GM21423 (cell line): ENCODE data around the gene PLEKHA6.

Source experiments
- ATAC-seq: cut with Tn5 transposase; IDR thresholded peaks from one replicate; pipeline ENCODE4 v1.9.1; 2021; ENCODE audit warnings: mild to moderate bottlenecking, moderate library complexity; ENCODE audit not compliant: unreplicated experiment

PLEKHA6 gene

DNA sequence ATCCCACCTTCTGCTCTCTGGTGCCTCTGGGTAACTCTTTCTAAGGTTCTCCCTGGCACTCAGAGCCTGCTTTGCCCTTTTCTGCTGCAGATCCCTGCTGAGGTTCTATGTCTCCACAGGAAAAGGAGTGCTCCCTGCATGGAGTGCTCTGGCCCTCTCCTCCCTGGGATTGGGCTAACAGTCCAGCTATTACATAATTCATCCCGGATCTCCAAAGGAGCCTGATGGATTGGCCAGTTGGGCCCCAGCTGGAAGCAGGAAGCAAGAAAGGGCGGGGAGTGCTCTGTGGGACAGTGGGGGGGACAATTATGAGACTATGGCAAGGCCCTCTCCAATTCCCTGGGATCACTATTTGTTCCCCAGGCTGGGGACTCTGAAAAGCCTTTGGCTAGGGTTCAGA lies 94.1 kb downstream of the PLEKHA6 start:
- ATAC-seq, result no peak

- no peak for ATAC-seq
Measured at GRCh38 chr1:204264805-204265204, 94.9 kb downstream of the PLEKHA6 start.

DNA sequence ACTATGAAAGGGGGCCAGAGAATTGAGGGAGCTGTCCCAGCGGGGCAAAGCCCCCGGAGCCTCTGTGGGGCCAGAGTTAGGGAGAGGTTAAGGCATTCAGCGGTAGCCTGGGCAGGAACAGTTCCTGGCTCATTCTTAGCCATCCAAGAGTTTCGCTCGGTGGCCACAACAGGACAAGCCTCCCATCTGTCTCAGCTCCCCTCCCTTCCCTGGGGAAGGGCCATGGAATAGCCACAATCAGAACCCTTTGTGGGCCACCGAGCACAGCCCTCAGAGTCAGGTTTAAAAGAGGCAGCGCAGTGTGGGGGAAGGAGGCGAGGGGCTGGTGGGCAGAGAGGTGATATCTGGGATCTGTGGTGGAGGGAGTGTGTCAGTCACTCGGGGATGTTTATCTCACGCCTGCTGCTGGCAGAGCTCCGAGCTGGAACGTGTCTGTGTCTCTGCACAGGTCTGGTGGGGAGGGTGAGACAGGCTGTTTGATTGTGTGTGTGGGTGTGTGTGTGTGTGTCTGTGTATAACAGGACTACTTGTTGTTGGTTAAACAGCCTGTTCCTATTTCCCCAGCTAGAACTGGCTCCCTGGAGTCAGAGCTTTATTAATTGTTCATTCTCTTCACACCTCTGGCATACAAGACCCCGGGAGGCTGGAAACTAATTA lies 96.3 kb downstream of the PLEKHA6 start:
- no peak for ATAC-seq

DNA sequence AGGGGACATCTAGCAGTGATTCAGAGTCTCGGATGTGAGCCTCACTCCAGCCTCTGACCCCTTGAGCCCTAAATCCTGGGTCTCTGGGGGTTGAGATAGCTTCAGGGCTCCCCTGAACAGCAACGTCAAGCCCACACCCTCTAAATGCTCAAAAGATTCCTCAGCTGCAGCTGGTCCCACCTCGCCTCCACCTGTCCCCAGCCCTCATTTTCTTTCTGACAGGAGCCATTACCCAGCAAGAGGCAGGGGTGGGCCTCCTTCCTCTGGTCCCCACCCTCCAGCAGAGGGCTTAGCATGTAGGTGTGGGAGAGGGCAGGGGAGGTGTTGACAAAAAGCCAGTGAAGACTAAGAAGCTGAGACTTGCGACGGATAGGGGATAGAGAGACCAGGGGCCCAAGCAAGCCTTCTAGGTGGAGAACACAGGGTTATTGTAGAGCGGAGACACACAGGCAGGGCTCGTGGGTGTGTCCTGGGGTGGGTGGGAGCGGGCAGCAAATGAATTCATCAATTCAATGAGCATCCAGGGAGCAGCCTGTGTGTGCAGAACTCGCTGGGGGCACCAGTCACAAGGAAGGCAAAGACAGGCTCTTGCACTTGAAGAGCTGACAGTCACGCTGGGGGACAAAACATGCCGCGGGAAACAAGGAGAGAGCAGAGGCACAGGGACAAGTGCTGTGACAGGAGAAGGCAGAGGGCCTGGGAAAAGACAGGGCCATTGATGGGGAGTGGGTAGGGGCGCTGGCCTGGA lies 97.0 kb downstream of the PLEKHA6 start:
- no peak for ATAC-seq

GRCh38 chr1:204261746-204262505 lies 97.8 kb downstream of the PLEKHA6 start:
- ATAC-seq, result no peak

GRCh38 chr1:204261266-204261665 lies 98.5 kb downstream of the PLEKHA6 start:
- ATAC-seq, result no peak

DNA sequence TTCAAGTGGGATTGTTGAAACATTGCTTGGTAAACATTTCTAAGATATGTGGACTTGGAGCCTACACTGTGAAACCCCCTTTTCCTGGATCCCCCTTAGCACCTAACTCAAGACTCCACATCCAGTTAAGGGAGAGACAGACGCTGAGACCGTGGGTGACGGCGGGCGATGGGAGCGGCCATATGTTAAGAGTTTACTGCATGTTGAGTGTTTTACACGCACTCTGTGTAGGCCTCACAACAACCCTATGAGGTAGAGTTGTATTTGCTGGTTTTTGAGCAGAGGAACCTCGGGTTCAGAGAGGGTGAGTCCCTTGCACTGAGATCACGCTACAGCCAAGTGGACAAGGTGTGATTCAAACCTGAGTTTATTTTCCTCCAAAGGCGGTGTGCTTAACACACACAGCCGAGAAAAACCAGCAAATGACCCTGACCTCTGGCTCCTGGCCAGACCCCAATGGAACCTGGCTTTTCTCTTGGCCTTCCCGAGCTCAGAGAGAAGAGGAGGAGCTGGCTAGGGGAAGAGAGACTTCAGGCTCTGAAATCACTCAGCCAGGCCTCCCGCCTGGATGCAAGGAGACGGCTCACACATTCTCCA lies 99.0 kb downstream of the PLEKHA6 start:
- ATAC-seq, result no peak

DNA sequence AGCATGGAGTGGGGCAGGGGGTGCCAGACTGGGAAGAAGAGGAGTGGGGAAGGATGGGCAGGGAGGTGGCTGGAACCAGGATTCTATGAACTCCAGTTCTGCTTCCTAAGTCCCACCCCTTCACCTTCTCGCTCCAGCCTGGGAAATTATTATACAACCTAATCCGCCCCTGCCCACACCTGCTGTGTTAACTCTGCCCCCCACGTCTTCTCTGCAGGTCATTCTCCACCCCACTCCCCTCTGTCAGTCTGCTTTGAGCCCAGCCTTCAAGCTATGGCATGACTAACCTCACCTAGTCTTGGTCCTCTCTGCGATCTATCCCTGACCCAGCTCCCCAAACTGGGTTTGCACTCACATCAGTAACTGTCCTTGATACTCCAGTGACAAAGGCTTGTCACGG lies 99.9 kb downstream of the PLEKHA6 start:
- no peak for ATAC-seq

DNA sequence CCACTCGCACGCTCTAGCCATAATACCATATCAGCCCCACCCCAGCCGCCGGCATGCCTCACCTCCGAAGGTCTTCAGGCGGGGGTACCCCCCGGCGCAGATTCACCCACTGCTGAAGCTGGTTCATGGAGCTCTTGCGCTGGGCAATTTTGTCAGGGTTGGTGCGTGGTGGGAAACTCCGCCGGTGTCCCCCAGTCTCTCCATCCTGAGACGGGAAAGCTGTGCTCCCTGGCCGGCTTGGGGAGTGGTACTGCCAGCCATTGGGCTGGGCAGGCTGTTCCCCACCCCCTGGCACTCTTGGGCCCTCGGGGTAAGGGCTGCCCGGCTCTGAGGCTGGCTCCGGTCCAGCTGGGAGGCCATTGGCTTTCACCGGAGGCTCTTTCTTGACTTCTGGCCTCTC lies 100.5 kb downstream of the PLEKHA6 start:
- ATAC-seq, result no peak

DNA sequence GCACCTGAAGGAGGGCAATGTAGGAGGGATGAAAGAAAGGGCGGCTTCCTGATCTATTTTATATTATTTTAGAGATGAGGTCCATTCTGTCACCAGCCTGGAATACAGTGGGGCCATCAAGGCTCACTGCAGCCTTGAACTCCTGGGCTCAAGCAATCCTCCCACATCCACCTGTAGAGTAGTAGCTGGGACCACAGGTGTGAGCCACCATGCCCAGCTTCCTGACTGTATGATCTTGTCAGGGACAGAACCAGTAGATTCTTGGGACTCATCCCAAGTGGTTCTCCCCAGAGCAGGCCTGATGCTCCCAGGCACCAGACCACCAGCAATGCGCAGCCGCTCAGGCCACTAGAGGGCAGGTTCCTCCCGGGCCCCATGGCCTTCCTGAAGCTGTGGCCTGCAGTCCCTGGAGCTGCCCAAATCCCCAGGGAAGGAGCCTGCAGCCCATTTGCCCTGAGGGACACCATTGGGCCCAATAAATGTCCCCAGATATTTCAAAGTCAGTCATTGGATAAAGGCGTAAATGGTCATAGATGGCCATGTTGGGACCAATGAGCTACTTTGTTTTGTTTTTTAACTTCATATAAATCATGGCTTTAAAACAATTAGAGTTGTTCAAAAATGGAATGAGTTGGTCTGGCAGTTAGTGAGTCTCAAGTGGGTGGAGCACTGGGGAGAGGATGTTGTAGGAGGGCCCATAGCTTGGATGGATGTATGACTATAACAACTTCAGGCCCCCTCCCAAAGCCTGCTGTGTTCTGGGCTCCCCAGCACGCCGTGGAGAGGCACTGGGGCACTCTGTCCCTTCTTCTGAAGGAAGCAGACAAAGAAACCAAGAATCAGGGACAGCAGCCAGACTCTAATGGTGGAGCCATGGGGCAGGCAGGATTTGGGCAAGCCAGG lies 101.3 kb downstream of the PLEKHA6 start:
- no peak for ATAC-seq

- ATAC-seq, result no peak
Measured at GRCh38 chr1:204257446-204257845, 102.3 kb downstream of the PLEKHA6 start.

DNA sequence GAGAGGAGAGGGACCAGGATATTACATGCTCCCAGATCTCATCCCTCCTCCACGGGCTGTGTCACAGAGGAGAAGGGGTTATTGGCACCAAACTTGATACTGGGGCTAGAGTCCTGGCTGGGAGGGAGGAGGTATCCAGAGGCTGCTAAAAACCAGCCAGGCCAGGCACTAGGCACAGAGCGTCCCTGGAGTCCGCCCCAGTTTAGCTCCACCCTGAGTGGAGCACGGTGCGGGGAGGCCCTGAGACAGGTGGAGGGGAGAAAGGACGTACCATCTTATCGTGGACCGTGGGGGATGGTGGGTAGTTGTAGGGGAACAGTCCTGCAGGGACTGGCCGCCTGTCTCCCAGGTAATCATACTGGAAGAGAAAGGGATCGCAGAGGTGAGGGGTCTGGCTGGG lies 103.2 kb downstream of the PLEKHA6 start:
- ATAC-seq, result no peak

GRCh38 chr1:204255966-204256365 lies 103.8 kb downstream of the PLEKHA6 start:
- no peak for ATAC-seq

- ATAC-seq, result no peak
Measured at GRCh38 chr1:204255225-204255624, 104.5 kb downstream of the PLEKHA6 start.

GRCh38 chr1:204254031-204254661 lies 105.6 kb downstream of the PLEKHA6 start:
- no peak for ATAC-seq

GRCh38 chr1:204251926-204252689 lies 107.6 kb downstream of the PLEKHA6 start:
- no peak for ATAC-seq

- ATAC-seq, result no peak
Measured at GRCh38 chr1:204251286-204251685, 108.4 kb downstream of the PLEKHA6 start.

GRCh38 chr1:204250428-204251030 lies 109.2 kb downstream of the PLEKHA6 start:
- no peak for ATAC-seq
